SK-N-SH (cell line): ENCODE data around the gene PRKCB.

Source experiments
- FOSL2 ChIP-seq: IDR thresholded peaks from 2 replicates; pipeline ENCODE4 v1.4.0; 2012; ENCODE audit warnings: low read depth, mild to moderate bottlenecking, moderate library complexity, borderline replicate concordance
- RAD21 ChIP-seq: IDR thresholded peaks from 2 replicates; pipeline ENCODE4 v1.6.1; 2012; ENCODE audit warnings: mild to moderate bottlenecking, low read length
- YY1 ChIP-seq: IDR thresholded peaks from 2 replicates; pipeline ENCODE4 v1.4.0; 2012; ENCODE audit warnings: low read depth, mild to moderate bottlenecking
- TF ChIP-seq, protein P1 (sequence below): fragments of 200-600 bp; sonication (generic); IDR thresholded peaks from 2 replicates; pipeline ENCODE4 v1.6.1; 2017; ENCODE audit warnings: antibody characterized with exemption, mild to moderate bottlenecking, moderate library complexity

GRCh38 chr16:24129412-24129918 is 293.7 kb downstream of the PRKCB start:
- TF ChIP-seq RAD21: no peak
- TF ChIP-seq, protein P1, sequence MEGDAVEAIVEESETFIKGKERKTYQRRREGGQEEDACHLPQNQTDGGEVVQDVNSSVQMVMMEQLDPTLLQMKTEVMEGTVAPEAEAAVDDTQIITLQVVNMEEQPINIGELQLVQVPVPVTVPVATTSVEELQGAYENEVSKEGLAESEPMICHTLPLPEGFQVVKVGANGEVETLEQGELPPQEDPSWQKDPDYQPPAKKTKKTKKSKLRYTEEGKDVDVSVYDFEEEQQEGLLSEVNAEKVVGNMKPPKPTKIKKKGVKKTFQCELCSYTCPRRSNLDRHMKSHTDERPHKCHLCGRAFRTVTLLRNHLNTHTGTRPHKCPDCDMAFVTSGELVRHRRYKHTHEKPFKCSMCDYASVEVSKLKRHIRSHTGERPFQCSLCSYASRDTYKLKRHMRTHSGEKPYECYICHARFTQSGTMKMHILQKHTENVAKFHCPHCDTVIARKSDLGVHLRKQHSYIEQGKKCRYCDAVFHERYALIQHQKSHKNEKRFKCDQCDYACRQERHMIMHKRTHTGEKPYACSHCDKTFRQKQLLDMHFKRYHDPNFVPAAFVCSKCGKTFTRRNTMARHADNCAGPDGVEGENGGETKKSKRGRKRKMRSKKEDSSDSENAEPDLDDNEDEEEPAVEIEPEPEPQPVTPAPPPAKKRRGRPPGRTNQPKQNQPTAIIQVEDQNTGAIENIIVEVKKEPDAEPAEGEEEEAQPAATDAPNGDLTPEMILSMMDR: no peak
- TF ChIP-seq FOSL2: no peak
- no peak for TF ChIP-seq YY1
